Measurements from ENCODE around the gene KLHL36.
"Not testable (repeated sequence)": the region's sequence is repeated elsewhere in the genome, so short reads cannot be mapped to it uniquely, and the experiment has no call there.

KLHL36 gene

GRCh38 chr16:84616515-84616914, 31.8 kb upstream of the KLHL36 start:
- DNase-seq (ENCODE audit: low read depth, low spot score), result no peak

- DNase-seq (ENCODE audit: low read depth, low spot score), result no peak
These were observed 31.1 kb upstream of the KLHL36 start for GRCh38 chr16:84617041-84617790.

GRCh38 chr16:84617791-84618580, 30.3 kb upstream of the KLHL36 start, which contains the start of gene COTL1:
Gene COTL1 (minus strand): TSS chr16:84618078. CDS start chr16:84617914, 164 bp downstream.
- DNase-seq (ENCODE audit: low read depth, low spot score), result peak; percentile 83

GRCh38 chr16:84618581-84619460, 29.5 kb upstream of the KLHL36 start:
- DNase-seq (ENCODE audit: low read depth, low spot score), result peak; percentile 64

GRCh38 chr16:84620913-84621312, 27.4 kb upstream of the KLHL36 start:
- DNase-seq (ENCODE audit: low read depth, low spot score), result not testable (repeated sequence)

GRCh38 chr16:84625556-84625955, 22.8 kb upstream of the KLHL36 start:
- no peak for DNase-seq (ENCODE audit: low read depth, low spot score)

GRCh38 chr16:84628226-84628731, 20.0 kb upstream of the KLHL36 start:
- DNase-seq (ENCODE audit: low read depth, low spot score), result no peak

- no peak for DNase-seq (ENCODE audit: low read depth, low spot score)
These were observed 18.7 kb upstream of the KLHL36 start for GRCh38 chr16:84629580-84629979.

- DNase-seq (ENCODE audit: low read depth, low spot score), result no peak
These were observed 18.3 kb upstream of the KLHL36 start for GRCh38 chr16:84630009-84630408.

GRCh38 chr16:84630446-84631152, 17.7 kb upstream of the KLHL36 start:
- DNase-seq (ENCODE audit: low read depth, low spot score), result no peak

- DNase-seq (ENCODE audit: low read depth, low spot score), result no peak
These were observed 17.2 kb upstream of the KLHL36 start for GRCh38 chr16:84631153-84631466.

- DNase-seq (ENCODE audit: low read depth, low spot score), result no peak
These were observed 16.4 kb upstream of the KLHL36 start for GRCh38 chr16:84631886-84632285.

GRCh38 chr16:84632862-84633261, 15.4 kb upstream of the KLHL36 start:
- DNase-seq (ENCODE audit: low read depth, low spot score), result not testable (repeated sequence)

- no peak for DNase-seq (ENCODE audit: low read depth, low spot score)
These were observed 14.7 kb upstream of the KLHL36 start for GRCh38 chr16:84633622-84634021.

- no peak for DNase-seq (ENCODE audit: low read depth, low spot score)
These were observed 12.6 kb upstream of the KLHL36 start for GRCh38 chr16:84635702-84636101.

GRCh38 chr16:84637709-84638108, 10.6 kb upstream of the KLHL36 start:
- DNase-seq (ENCODE audit: low read depth, low spot score), result no peak

GRCh38 chr16:84638231-84638806, 10.0 kb upstream of the KLHL36 start:
- DNase-seq (ENCODE audit: low read depth, low spot score), result no peak

GRCh38 chr16:84640145-84640544, 8.2 kb upstream of the KLHL36 start:
- no peak for DNase-seq (ENCODE audit: low read depth, low spot score)

GRCh38 chr16:84641643-84642358, 6.5 kb upstream of the KLHL36 start:
- DNase-seq (ENCODE audit: low read depth, low spot score), result no peak

- DNase-seq (ENCODE audit: low read depth, low spot score), result no peak
These were observed 5.1 kb upstream of the KLHL36 start for GRCh38 chr16:84643180-84643583.
